IMR-90 (cell line): ENCODE results near the gene CELF5. TPM values are rescaled to one million over a fixed set of nuclear protein-coding genes. Genes with fewer than 3 reads are reported as not detected.
A peak's percentile ranks its signal among the peaks of the same experiment; 100 is the strongest.

Experiments used
- ATAC-seq: fragments of 200-7000 bp; cut with Tn5 transposase; 2 replicates; pipeline ENCODE4 v1.9.1; 2020; ENCODE audit warnings: low read depth, mild to moderate bottlenecking, moderate library complexity
- BruUV-seq: library from RNA; stranded (reverse); fragments of 400-500 nt; replicated peaks from 2 replicates; lab custom pipeline; 2021; lab: Mats Ljungman, UMichigan
- CTCF ChIA-PET: fragments of 300-600 bp; formaldehyde crosslinking; extraction: SDS; loops from one replicate; lab custom pipeline; 2021; ENCODE audit warnings: antibody characterized with exemption; lab: Yijun Ruan, JAX
- POLR2A ChIA-PET: fragments of 300-600 bp; sonication (Branson Sonifier 250); formaldehyde crosslinking; loops from one replicate; lab custom pipeline; 2022; ENCODE audit warnings: antibody characterized with exemption; ENCODE audit not compliant: unreplicated experiment; lab: Charles Lee
- DNase-seq: peaks from one replicate; pipeline ENCODE4 v3.0.0; 2013
- H2AFZ ChIP-seq: replicated peaks from 2 replicates; pipeline ENCODE3; 2013; ENCODE audit warnings: low read length, mild to moderate bottlenecking; ENCODE audit not compliant: poor library complexity
- H2AK5ac ChIP-seq: 2 replicates; pipeline ENCODE4 v1.6.1; 2013; ENCODE audit warnings: low read depth, low read length, inconsistent platforms
- H2AK9ac ChIP-seq: replicated peaks from 2 replicates; pipeline ENCODE3; 2013; ENCODE audit warnings: mild to moderate bottlenecking, low read depth, low read length, moderate library complexity; ENCODE audit not compliant: poor library complexity
- H2BK120ac ChIP-seq: 2 replicates; pipeline ENCODE4 v1.6.1; 2013; ENCODE audit warnings: low read depth, low read length, inconsistent platforms
- H2BK15ac ChIP-seq: 3 replicates; pipeline ENCODE4 v1.6.1; 2013; ENCODE audit warnings: low read depth, low read length, inconsistent platforms
- H2BK20ac ChIP-seq: 2 replicates; pipeline ENCODE4 v1.6.1; 2013; ENCODE audit warnings: low read depth, mild to moderate bottlenecking, inconsistent platforms, low read length, moderate library complexity
- H2BK5ac ChIP-seq: 2 replicates; pipeline ENCODE4 v1.6.1; 2013; ENCODE audit warnings: mild to moderate bottlenecking, low read depth, low read length, inconsistent platforms; ENCODE audit not compliant: poor library complexity, severe bottlenecking
- H3K14ac ChIP-seq: replicated peaks from 2 replicates; pipeline ENCODE4 v1.6.1; 2013; ENCODE audit warnings: low read depth, low read length, inconsistent platforms
- H3K18ac ChIP-seq: 2 replicates; pipeline ENCODE4 v1.6.1; 2013; ENCODE audit warnings: low read depth, low read length, control low read depth
- H3K23ac ChIP-seq: 2 replicates; pipeline ENCODE4 v1.6.1; 2013; ENCODE audit warnings: low read depth, low read length, inconsistent platforms
- H3K27ac ChIP-seq: 2 replicates; pipeline ENCODE4 v1.5.1; 2013; ENCODE audit warnings: mild to moderate bottlenecking, control low read depth, low read length; ENCODE audit not compliant: insufficient read depth
- H3K27me3 ChIP-seq: 2 replicates; pipeline ENCODE4 v1.6.1; 2013; ENCODE audit warnings: low read length; ENCODE audit not compliant: control insufficient read depth, insufficient read depth
- H3K36me3 ChIP-seq: 2 replicates; pipeline ENCODE4 v1.6.1; 2013; ENCODE audit warnings: low read length, mixed read lengths; ENCODE audit not compliant: control insufficient read depth, insufficient read depth
- H3K4ac ChIP-seq: 2 replicates; pipeline ENCODE4 v1.6.1; 2013; ENCODE audit warnings: low read depth, low read length, inconsistent platforms
- H3K4me1 ChIP-seq: 2 replicates; pipeline ENCODE4 v1.6.1; 2013; ENCODE audit warnings: low read length, mixed read lengths; ENCODE audit not compliant: control insufficient read depth, insufficient read depth
- H3K4me2 ChIP-seq: 2 replicates; pipeline ENCODE4 v1.6.1; 2013; ENCODE audit warnings: low read depth, mild to moderate bottlenecking, control low read depth, low read length, moderate library complexity
- H3K4me3 ChIP-seq: 2 replicates; pipeline ENCODE4 v1.5.1; 2013; ENCODE audit warnings: low read depth, mild to moderate bottlenecking, control low read depth, low read length, moderate library complexity; ENCODE audit not compliant: insufficient read depth
- H3K56ac ChIP-seq: 2 replicates; pipeline ENCODE4 v1.6.1; 2013; ENCODE audit warnings: low read length, inconsistent platforms; ENCODE audit not compliant: insufficient read depth; ENCODE audit errors: extremely low read depth
- H3K79me1 ChIP-seq, 2 experiments: 2 replicates each; pipeline ENCODE4 v1.6.1; 2013; ENCODE audit warnings: low read length in 2 of 2, inconsistent platforms in 1 of 2, low read depth in 1 of 2
- H3K9ac ChIP-seq: 2 replicates; pipeline ENCODE4 v1.6.1; 2013; ENCODE audit warnings: low read depth, low read length, control low read depth
- H3K9me1 ChIP-seq: 2 replicates; pipeline ENCODE4 v1.6.1; 2013; ENCODE audit warnings: low read length, inconsistent platforms; ENCODE audit not compliant: insufficient read depth
- H3K9me3 ChIP-seq: 2 replicates; pipeline ENCODE4 v1.6.1; 2013; ENCODE audit warnings: low read length; ENCODE audit not compliant: control insufficient read depth, insufficient read depth
- H4K20me1 ChIP-seq: 2 replicates; pipeline ENCODE4 v1.6.1; 2013; ENCODE audit warnings: low read length, inconsistent platforms; ENCODE audit not compliant: insufficient read depth
- H4K5ac ChIP-seq: 2 replicates; pipeline ENCODE4 v1.6.1; 2013; ENCODE audit warnings: mild to moderate bottlenecking, low read depth, low read length, control low read depth
- H4K8ac ChIP-seq, 2 experiments: 2 replicates each; pipeline ENCODE4 v1.6.1; 2013; ENCODE audit warnings: low read depth in 2 of 2, low read length in 2 of 2, control low read depth in 1 of 2, inconsistent platforms in 1 of 2
- H4K91ac ChIP-seq: 2 replicates; pipeline ENCODE4 v1.6.1; 2013; ENCODE audit warnings: low read depth, low read length, inconsistent platforms; ENCODE audit not compliant: insufficient read depth
- CEBPB ChIP-seq: IDR thresholded peaks from 2 replicates; pipeline ENCODE4 v1.6.1; 2012; ENCODE audit warnings: low read depth, low read length, improper control_type of control experiment
- FOS ChIP-seq: fragments of 150-350 bp; IDR thresholded peaks from 2 replicates; pipeline ENCODE4 v1.6.1; 2016; ENCODE audit warnings: low read depth, low read length
- MXI1 ChIP-seq: IDR thresholded peaks from 2 replicates; pipeline ENCODE4 v1.6.1; 2012; ENCODE audit warnings: low read depth, mild to moderate bottlenecking, low read length, moderate library complexity, borderline replicate concordance
- NFE2L2 ChIP-seq: fragments of 150-350 bp; IDR thresholded peaks from 2 replicates; pipeline ENCODE4 v1.6.1; 2016; ENCODE audit warnings: low read depth, mild to moderate bottlenecking, low read length
- RCOR1 ChIP-seq: IDR thresholded peaks from 2 replicates; pipeline ENCODE4 v1.6.1; 2012; ENCODE audit warnings: mild to moderate bottlenecking, low read length, improper control_type of control experiment; ENCODE audit not compliant: insufficient replicate concordance
- WGBS, 2 experiments: methylation state at CpG; one replicate each; pipeline versions ENCODE4 v1.1.5 to v1.1.7; 2013; ENCODE audit warnings: missing lambda C conversion rate in 2 of 2; ENCODE audit not compliant: insufficient read length in 1 of 2; ENCODE audit errors: extremely low coverage in 2 of 2; 5-methylcytosine and 5-hydroxymethylcytosine counted together
- dilution Hi-C: fragments of 300-500 bp; cut with HindIII; formaldehyde crosslinking; loops from one replicate; pipeline ENCODE4 v1.14.3; 2018; ENCODE audit warnings: low sequenced_read_pairs; ENCODE audit not compliant: unreplicated experiment
- in situ Hi-C: fragments of 300-500 bp; cut with MboI; formaldehyde crosslinking; loops from 3 replicates; pipeline ENCODE4 v1.14.3; 2019; ENCODE audit warnings: low sequenced_read_pairs, inconsistent platforms, mixed read lengths
- intact Hi-C: fragments of 100-400 bp; cut with micrococcal nuclease; formaldehyde crosslinking; loops from 2 replicates; pipeline ENCODE4 v1.10.0; 2022
- polyA plus RNA-seq, 3 experiments: library from polyadenylated mRNA; depleted of rRNA; stranded (reverse); fragments of >200 nt; gene quantifications; 2 replicates each; pipeline ENCODE4 v1.2.3, GENCODE V29; 2012; ENCODE audit warnings: low replicate concordance in 1 of 3
- total RNA-seq: library from RNA; depleted of rRNA; stranded (reverse); fragments of >200 nt; gene quantifications from 2 replicates; pipeline ENCODE4 v1.2.3, GENCODE V29; 2012
- TF ChIP-seq, protein P1 (sequence below): fragments of 150-350 bp; IDR thresholded peaks from 2 replicates; pipeline ENCODE4 v1.6.1; 2017; ENCODE audit warnings: mild to moderate bottlenecking, antibody characterized with exemption, low read length, low read depth

Gene CELF5
- total and polyA plus RNA-seq, 2 of the 4 experiments (the other 2 are of a cell fraction) = 0.02 TPM; not detected in 1

DNA sequence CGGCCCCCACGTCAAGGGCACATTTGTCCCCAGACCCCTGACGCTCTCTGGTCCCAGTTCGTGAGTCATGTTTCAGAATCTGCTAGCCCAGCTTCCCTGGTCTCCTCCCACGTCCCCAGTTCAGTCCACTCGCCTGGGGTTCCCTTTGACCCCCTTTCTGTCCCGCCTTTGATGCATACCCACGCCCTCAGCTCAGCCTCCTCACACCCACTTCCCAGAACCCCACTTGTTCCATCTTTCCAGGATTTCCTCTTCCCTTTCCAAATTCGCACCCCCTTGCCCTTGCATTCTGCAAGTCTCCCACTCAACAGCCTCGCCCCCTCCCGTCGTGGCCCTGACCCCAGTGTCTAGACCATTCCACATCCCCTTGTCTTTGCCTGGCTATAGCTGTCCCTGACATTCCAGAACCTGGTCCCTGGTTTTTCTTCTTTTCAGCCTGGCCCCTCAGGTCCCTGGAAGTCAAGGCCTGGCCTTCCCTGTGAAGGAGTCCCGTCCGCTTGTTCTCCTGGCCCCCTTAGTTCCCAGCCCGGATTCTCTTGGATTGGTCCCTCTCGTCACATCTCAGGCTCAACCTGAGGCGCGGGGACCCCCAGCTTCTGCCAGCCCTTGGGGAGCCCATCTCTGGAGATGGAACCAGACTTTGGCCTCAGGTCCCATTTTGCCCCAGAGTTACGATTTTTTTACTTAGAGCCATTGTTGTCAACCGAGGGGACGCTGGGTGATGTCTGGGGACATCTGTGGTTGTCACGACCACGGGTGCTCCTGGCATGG lies 37.4 kb upstream of the CELF5 start:
- H4K91ac ChIP-seq = no peak overlapping the region
- H3K4me3 ChIP-seq = peak overlapping the region; percentile 94
- H4K8ac ChIP-seq = no peak overlapping the region
- H3K4ac ChIP-seq = no peak overlapping the region
- peak overlapping the region; percentile 73 for H3K27ac ChIP-seq
- ChIA-PET POLR2A (no interaction called here), CTCF (no interaction called here)
- H2BK120ac ChIP-seq = no peak overlapping the region
- WGBS, 2 experiments = 62% methylated on average over 16 of the region's 23 CpGs; no CpG with 5 or more reads in 1 of the 2 experiments
- TF ChIP-seq, protein P1, sequence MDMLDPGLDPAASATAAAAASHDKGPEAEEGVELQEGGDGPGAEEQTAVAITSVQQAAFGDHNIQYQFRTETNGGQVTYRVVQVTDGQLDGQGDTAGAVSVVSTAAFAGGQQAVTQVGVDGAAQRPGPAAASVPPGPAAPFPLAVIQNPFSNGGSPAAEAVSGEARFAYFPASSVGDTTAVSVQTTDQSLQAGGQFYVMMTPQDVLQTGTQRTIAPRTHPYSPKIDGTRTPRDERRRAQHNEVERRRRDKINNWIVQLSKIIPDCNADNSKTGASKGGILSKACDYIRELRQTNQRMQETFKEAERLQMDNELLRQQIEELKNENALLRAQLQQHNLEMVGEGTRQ = no peak
- no peak for TF ChIP-seq FOS
- no peak for TF ChIP-seq CEBPB
- TF ChIP-seq NFE2L2 = no peak
- TF ChIP-seq MXI1 = no peak
- no peak for TF ChIP-seq RCOR1
- H3K4me1 ChIP-seq = peaks cover 9% of the 10 kb centered on the region
- peaks cover 5 to 57% of the 10 kb centered on the region in 2 experiments; a peak in 2 of 4 replicates for H3K79me1 ChIP-seq
- no peak for DNase-seq
- H2AK9ac ChIP-seq = peak overlapping the region; percentile 97
- intact Hi-C loops (no loop called here), dilution Hi-C loops (no loop called here), in situ Hi-C loops (no loop called here)
- peak overlapping the region; percentile 97 for H3K4me2 ChIP-seq
- H2BK5ac ChIP-seq = no peak overlapping the region
- peak overlapping the region; percentile 82 for H3K9ac ChIP-seq
- no peak overlapping the region for H2BK20ac ChIP-seq
- H3K23ac ChIP-seq = peak overlapping the region; percentile 90; the same call in 1 of the 2 replicates
- H3K56ac ChIP-seq = no peak overlapping the region
- no peak overlapping the region for H4K5ac ChIP-seq
- H3K9me3 ChIP-seq = no peaks in the 10 kb centered on the region
- no peak overlapping the region for H2AFZ ChIP-seq
- H4K20me1 ChIP-seq = peaks cover 46% of the 10 kb centered on the region
- H3K27me3 ChIP-seq = no peaks in the 10 kb centered on the region
- no peak for ATAC-seq
- no peak overlapping the region for H3K14ac ChIP-seq
- H2AK5ac ChIP-seq = peak overlapping the region; percentile 73; the same call in 1 of the 2 replicates
- BruUV-seq = no TSS peak
- H3K18ac ChIP-seq = no peak overlapping the region
- peaks cover 3% of the 10 kb centered on the region; the same call in 1 of the 2 replicates for H3K9me1 ChIP-seq
- H2BK15ac ChIP-seq = no peak overlapping the region
- H3K36me3 ChIP-seq = peaks cover 10% of the 10 kb centered on the region
